ENCODE results near the gene CMKLR1. TPM values are rescaled to one million over a fixed set of nuclear protein-coding genes. Genes with fewer than 3 reads are reported as not detected.

Gene CMKLR1
- total RNA-seq, 1 experiment from 2014 or later = 0.12 TPM

DNA sequence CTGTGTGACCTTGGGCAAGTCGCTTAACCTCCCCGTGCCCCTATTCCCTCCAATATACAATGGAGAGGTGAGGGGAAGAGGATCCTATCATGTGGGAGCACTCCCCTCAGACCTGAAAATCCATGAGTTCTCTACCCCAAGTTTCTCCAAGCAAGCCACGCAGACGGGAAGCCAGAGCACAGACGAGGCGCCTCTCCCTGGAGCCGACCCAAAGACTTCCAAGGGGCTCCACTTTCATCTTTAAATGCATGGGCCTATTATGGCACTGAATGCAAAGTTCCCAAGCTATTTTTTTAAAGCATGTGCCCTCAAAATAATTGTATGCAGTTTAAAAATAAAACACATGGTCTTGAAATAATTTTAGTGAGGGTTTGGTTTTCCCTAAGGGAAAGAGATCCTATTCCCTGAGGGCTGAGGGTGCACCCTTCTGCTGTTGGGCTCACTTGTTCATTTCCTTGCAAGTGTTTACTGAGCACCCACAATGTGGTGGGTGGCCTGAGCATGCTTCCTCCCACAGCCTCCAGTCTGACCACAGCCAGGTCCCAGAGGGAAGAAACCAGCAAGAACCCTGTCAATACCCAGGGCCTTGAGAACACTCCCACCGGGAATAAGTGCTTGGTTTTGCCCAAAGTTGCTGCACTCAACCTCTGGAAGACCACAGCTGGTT is 14.6 kb downstream of the CMKLR1 start:
- peaks cover 37% of the 10 kb centered on the region for H3K27me3 Mint-ChIP-seq (ENCODE audit: insufficient read depth, unreplicated experiment)
- H3K9me3 Mint-ChIP-seq (ENCODE audit: unreplicated experiment) = no peaks in the 10 kb centered on the region
- no peak for DNase-seq (ENCODE audit: unreplicated experiment)
- TF ChIP-seq, protein P1, sequence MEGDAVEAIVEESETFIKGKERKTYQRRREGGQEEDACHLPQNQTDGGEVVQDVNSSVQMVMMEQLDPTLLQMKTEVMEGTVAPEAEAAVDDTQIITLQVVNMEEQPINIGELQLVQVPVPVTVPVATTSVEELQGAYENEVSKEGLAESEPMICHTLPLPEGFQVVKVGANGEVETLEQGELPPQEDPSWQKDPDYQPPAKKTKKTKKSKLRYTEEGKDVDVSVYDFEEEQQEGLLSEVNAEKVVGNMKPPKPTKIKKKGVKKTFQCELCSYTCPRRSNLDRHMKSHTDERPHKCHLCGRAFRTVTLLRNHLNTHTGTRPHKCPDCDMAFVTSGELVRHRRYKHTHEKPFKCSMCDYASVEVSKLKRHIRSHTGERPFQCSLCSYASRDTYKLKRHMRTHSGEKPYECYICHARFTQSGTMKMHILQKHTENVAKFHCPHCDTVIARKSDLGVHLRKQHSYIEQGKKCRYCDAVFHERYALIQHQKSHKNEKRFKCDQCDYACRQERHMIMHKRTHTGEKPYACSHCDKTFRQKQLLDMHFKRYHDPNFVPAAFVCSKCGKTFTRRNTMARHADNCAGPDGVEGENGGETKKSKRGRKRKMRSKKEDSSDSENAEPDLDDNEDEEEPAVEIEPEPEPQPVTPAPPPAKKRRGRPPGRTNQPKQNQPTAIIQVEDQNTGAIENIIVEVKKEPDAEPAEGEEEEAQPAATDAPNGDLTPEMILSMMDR (IDR thresholded peaks at IDR 0.05; ENCODE audit: unreplicated experiment) = no peak
- ChIA-PET CTCF (no interaction called here), POLR2A (no interaction called here)
- H3K4me1 Mint-ChIP-seq (ENCODE audit: insufficient read depth, unreplicated experiment) = no peaks in the 10 kb centered on the region
- no peak overlapping the region for H3K27ac Mint-ChIP-seq (ENCODE audit: low read depth, unreplicated experiment)
- H3K36me3 Mint-ChIP-seq (ENCODE audit: insufficient read depth, unreplicated experiment) = no peaks in the 10 kb centered on the region
- intact Hi-C loops (cut with micrococcal nuclease) = no loop called here
- H3K4me3 Mint-ChIP-seq (ENCODE audit: unreplicated experiment) = no peak overlapping the region
- BruUV-seq (replicated peaks) = no TSS peak

DNA sequence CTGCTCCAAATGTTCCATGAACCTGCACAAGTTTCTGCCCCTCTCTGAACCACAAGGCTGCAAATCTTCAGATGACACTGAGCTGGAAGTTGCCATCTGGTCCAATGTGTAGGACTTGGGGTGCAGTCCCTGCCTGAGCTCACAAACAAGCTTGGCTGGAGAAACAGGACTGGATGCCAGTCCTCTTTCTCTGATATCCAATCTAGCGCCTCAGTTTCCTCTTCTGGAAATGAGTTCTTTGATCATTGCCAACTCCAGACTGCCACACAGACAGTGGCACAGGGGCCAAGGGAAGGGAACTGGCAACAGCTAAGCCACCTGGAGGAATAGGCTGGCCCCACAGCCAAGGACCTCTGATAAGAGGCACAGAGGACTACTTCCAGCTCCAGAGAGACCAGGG is 15.5 kb downstream of the CMKLR1 start:
- Mint-ChIP-seq H3K4me1 (ENCODE audit: insufficient read depth, unreplicated experiment) (no peaks in the 10 kb centered on the region), H3K27ac (ENCODE audit: low read depth, unreplicated experiment) (no peak overlapping the region), H3K27me3 (ENCODE audit: insufficient read depth, unreplicated experiment) (peaks cover 37% of the 10 kb centered on the region), H3K36me3 (ENCODE audit: insufficient read depth, unreplicated experiment) (no peaks in the 10 kb centered on the region), H3K4me3 (ENCODE audit: unreplicated experiment) (no peak overlapping the region), H3K9me3 (ENCODE audit: unreplicated experiment) (no peaks in the 10 kb centered on the region)
- BruUV-seq (replicated peaks) = no TSS peak
- ChIA-PET POLR2A (interaction anchor here (0.5 kb wide), 1 partner anchor 29 kb away, joined by 3 read pairs; no protein-coding TSS in a partner anchor), CTCF (no interaction called here)
- DNase-seq (ENCODE audit: unreplicated experiment) = no peak
- TF ChIP-seq, protein P1 (IDR thresholded peaks at IDR 0.05; ENCODE audit: unreplicated experiment) = no peak
- intact Hi-C loops (cut with micrococcal nuclease) = no loop called here

DNA sequence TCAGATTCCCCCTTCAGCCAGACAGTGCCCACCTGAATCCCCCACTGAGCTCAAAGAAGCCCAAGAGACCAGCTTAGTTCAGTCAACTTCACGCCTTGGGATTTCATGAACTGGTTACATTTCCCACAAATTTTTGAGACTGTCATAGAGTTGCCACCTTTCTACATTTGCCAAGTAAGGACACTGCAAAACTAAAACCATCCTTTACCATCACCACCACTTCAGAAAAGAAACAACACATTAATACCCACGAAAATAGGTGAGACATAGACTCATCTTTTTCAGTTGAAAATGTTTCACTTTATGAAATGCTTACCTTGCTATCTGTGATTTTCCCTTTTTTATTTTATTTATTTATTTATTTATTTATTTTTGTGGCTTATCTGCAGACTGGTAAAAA is 16.1 kb downstream of the CMKLR1 start:
- no peaks in the 10 kb centered on the region for H3K4me1 Mint-ChIP-seq (ENCODE audit: insufficient read depth, unreplicated experiment)
- CTCF ChIA-PET = no interaction called here
- H3K27me3 Mint-ChIP-seq (ENCODE audit: insufficient read depth, unreplicated experiment) = peaks cover 37% of the 10 kb centered on the region
- DNase-seq (ENCODE audit: unreplicated experiment) = no peak
- no TSS peak for BruUV-seq (replicated peaks)
- TF ChIP-seq, protein P1 (IDR thresholded peaks at IDR 0.05; ENCODE audit: unreplicated experiment) = no peak
- H3K36me3 Mint-ChIP-seq (ENCODE audit: insufficient read depth, unreplicated experiment) = no peaks in the 10 kb centered on the region
- no peaks in the 10 kb centered on the region for H3K9me3 Mint-ChIP-seq (ENCODE audit: unreplicated experiment)
- H3K27ac Mint-ChIP-seq (ENCODE audit: low read depth, unreplicated experiment) = no peak overlapping the region
- intact Hi-C loops (cut with micrococcal nuclease) = no loop called here
- POLR2A ChIA-PET = no interaction called here
- H3K4me3 Mint-ChIP-seq (ENCODE audit: unreplicated experiment) = no peak overlapping the region

DNA sequence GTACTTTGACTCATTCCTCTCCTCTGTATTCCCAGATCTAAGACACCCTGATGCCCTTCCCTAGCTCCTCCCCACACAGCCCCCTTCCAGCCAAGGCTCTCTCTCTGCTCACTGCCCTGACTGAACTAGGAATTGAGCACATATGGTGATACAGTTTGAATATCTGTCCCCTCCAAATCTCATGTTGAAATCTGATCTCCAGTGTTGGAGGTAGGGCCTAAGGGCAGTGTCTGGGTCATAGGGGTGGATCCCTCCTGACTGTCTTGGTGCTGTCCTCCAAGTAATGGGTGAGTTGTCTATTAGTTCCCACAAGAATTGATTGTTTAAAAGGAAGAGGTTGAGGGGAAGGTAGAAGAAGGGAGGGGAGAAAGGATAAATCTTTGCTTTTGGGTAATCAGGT is 17.4 kb downstream of the CMKLR1 start:
- peaks cover 5% of the 10 kb centered on the region for H3K36me3 Mint-ChIP-seq (ENCODE audit: insufficient read depth, unreplicated experiment)
- H3K27me3 Mint-ChIP-seq (ENCODE audit: insufficient read depth, unreplicated experiment) = peaks cover 37% of the 10 kb centered on the region
- TF ChIP-seq, protein P1 (IDR thresholded peaks at IDR 0.05; ENCODE audit: unreplicated experiment) = no peak
- H3K4me3 Mint-ChIP-seq (ENCODE audit: unreplicated experiment) = no peak overlapping the region
- intact Hi-C loops (cut with micrococcal nuclease) = no loop called here
- H3K9me3 Mint-ChIP-seq (ENCODE audit: unreplicated experiment) = no peaks in the 10 kb centered on the region
- DNase-seq (ENCODE audit: unreplicated experiment) = no peak
- ChIA-PET CTCF (no interaction called here), POLR2A (no interaction called here)
- no TSS peak for BruUV-seq (replicated peaks)
- H3K27ac Mint-ChIP-seq (ENCODE audit: low read depth, unreplicated experiment) = no peak overlapping the region
- no peaks in the 10 kb centered on the region for H3K4me1 Mint-ChIP-seq (ENCODE audit: insufficient read depth, unreplicated experiment)
